Upper lobe of right lung (tissue), 1 donor: ENCODE results near the gene SLAIN1. TPM values are rescaled to one million over a fixed set of nuclear protein-coding genes. Genes with fewer than 3 reads are reported as not detected.

ENCODE experiments used
- ATAC-seq: fragments of 200-7000 bp; cut with Tn5 transposase; one replicate; pipeline ENCODE4 v1.9.1; 2020; ENCODE audit warnings: mild to moderate bottlenecking, moderate library complexity
- DNase-seq: peaks from one replicate; pipeline ENCODE4 v3.0.0-alpha.2; 2020
- H3K27ac ChIP-seq: fragments of 200-600 bp; one replicate; pipeline ENCODE4 v1.8.0; 2022
- H3K27me3 ChIP-seq: fragments of 200-600 bp; one replicate; pipeline ENCODE4 v1.8.0; 2022; ENCODE audit warnings: mild to moderate bottlenecking
- H3K36me3 ChIP-seq: fragments of 200-600 bp; one replicate; pipeline ENCODE4 v1.8.0; 2022
- H3K4me1 ChIP-seq: fragments of 200-600 bp; one replicate; pipeline ENCODE4 v1.8.0; 2022
- H3K4me3 ChIP-seq: fragments of 200-600 bp; one replicate; pipeline ENCODE4 v1.8.0; 2022; ENCODE audit warnings: mild to moderate bottlenecking
- H3K9me3 ChIP-seq: fragments of 200-600 bp; one replicate; pipeline ENCODE4 v1.8.0; 2022
- CTCF ChIP-seq: fragments of 200-600 bp; IDR thresholded peaks from one replicate; pipeline ENCODE4 v1.8.0; 2022; ENCODE audit warnings: antibody characterized with exemption
- intact Hi-C: fragments of 100-400 bp; cut with DNase I; formaldehyde crosslinking; loops from one replicate; pipeline ENCODE4 v1.11.0; 2022
- total RNA-seq: library from RNA; stranded (reverse); fragmentation: NEBNext Ultra II Directional; extraction: Animal tissue kit (Norgen Biotek cat#: 25700); gene quantifications from one replicate; pipeline ENCODE4 v1.2.1, GENCODE V29; 2021
- donor health status: DM: no; HTN: yes; CAD: no; lungs with severe emphysema.

SLAIN1 gene
- total RNA-seq, 1 donor from 2014 or later, result 16.4 TPM

GRCh38 chr13:77784515-77784914 is 87.0 kb downstream of the SLAIN1 start:
- intact Hi-C loops, result loop anchor here (5.0 kb wide), 1 partner anchor 333 kb away; no protein-coding TSS in a partner anchor
- H3K27me3 ChIP-seq, result no peaks in the 10 kb centered on the region
- TF ChIP-seq CTCF, result no peak
- no peaks in the 10 kb centered on the region for H3K9me3 ChIP-seq
- no peak overlapping the region for H3K4me3 ChIP-seq
- DNase-seq (no peak), ATAC-seq (no peak)
- H3K27ac ChIP-seq, result no peak overlapping the region
- peaks cover 4% of the 10 kb centered on the region for H3K4me1 ChIP-seq
- H3K36me3 ChIP-seq, result no peaks in the 10 kb centered on the region

- Histone ChIP-seq H3K27ac (no peak overlapping the region), H3K4me1 (no peaks in the 10 kb centered on the region), H3K9me3 (no peaks in the 10 kb centered on the region), H3K27me3 (no peaks in the 10 kb centered on the region), H3K4me3 (no peak overlapping the region), H3K36me3 (no peaks in the 10 kb centered on the region)
- no peak for DNase-seq
- TF ChIP-seq CTCF, result no peak
- ATAC-seq, result no peak
- intact Hi-C loops, result no loop called here
These were observed 89.3 kb downstream of the SLAIN1 start for GRCh38 chr13:77786695-77787287.

- no peak for TF ChIP-seq CTCF
- H3K4me3 ChIP-seq, result no peak overlapping the region
These were observed 91.9 kb downstream of the SLAIN1 start for GRCh38 chr13:77789376-77789775.

GRCh38 chr13:77800219-77800618 is 102.7 kb downstream of the SLAIN1 start:
- Histone ChIP-seq H3K27ac (no peak overlapping the region), H3K4me3 (no peak overlapping the region), H3K27me3 (no peaks in the 10 kb centered on the region), H3K9me3 (no peaks in the 10 kb centered on the region), H3K4me1 (no peaks in the 10 kb centered on the region), H3K36me3 (no peaks in the 10 kb centered on the region)
- no peak for TF ChIP-seq CTCF
- DNase-seq (no peak), ATAC-seq (no peak)
- intact Hi-C loops, result no loop called here

More at GRCh38 chr13:77789376-77789775, 91.9 kb downstream of the SLAIN1 start:
- no peaks in the 10 kb centered on the region for H3K27me3 ChIP-seq
- no peaks in the 10 kb centered on the region for H3K4me1 ChIP-seq
- intact Hi-C loops, result no loop called here
- ATAC-seq (no peak), DNase-seq (no peak)
- no peak overlapping the region for H3K27ac ChIP-seq
- H3K36me3 ChIP-seq, result no peaks in the 10 kb centered on the region
- H3K9me3 ChIP-seq, result peaks cover 7% of the 10 kb centered on the region

- H3K27ac ChIP-seq, result no peak overlapping the region
- no peak for DNase-seq
- no peaks in the 10 kb centered on the region for H3K36me3 ChIP-seq
- no peaks in the 10 kb centered on the region for H3K9me3 ChIP-seq
- no peak overlapping the region for H3K4me3 ChIP-seq
- ATAC-seq, result no peak
- H3K4me1 ChIP-seq, result no peaks in the 10 kb centered on the region
- H3K27me3 ChIP-seq, result no peaks in the 10 kb centered on the region
- TF ChIP-seq CTCF, result no peak
- intact Hi-C loops, result no loop called here
These were observed 109.0 kb downstream of the SLAIN1 start for GRCh38 chr13:77806518-77806917.
